ENCODE measurements around the gene ENDOD1.

- TF ChIP-seq POLR2A (IDR thresholded peaks at IDR 0.05), result no peak
- TF ChIP-seq CTCF (IDR thresholded peaks at IDR 0.05), result no peak
Observed at GRCh38 chr11:95165638-95166037, 76.0 kb downstream of the ENDOD1 start.
